Measurements from ENCODE around the gene FOXP1. TPM values are rescaled to one million over a fixed set of nuclear protein-coding genes. Genes with fewer than 3 reads are reported as not detected.

The FOXP1 gene
- total and polyA plus RNA-seq, 3 donors from 2014 or later, result 37.8 to 105 (median 75.9) TPM

- intact Hi-C loops (cut with DNase I; ENCODE audit: low total_unique reads), result no loop called here
- 92 to 94% methylated on average over 6 of the region's 6 CpGs for WGBS, 2 donors
- no peak for DNase-seq
- H3K27ac ChIP-seq, result no peak overlapping the region
- H3K9me3 ChIP-seq, result no peaks in the 10 kb centered on the region
- no peak overlapping the region for H3K4me3 ChIP-seq
- H3K36me3 ChIP-seq (ENCODE audit: low read depth, missing control alignments), result no peaks in the 10 kb centered on the region
- H3K27me3 ChIP-seq, result no peaks in the 10 kb centered on the region
- TF ChIP-seq POLR2A (IDR thresholded peaks at IDR 0.05), result no peak
- TF ChIP-seq, protein P1, sequence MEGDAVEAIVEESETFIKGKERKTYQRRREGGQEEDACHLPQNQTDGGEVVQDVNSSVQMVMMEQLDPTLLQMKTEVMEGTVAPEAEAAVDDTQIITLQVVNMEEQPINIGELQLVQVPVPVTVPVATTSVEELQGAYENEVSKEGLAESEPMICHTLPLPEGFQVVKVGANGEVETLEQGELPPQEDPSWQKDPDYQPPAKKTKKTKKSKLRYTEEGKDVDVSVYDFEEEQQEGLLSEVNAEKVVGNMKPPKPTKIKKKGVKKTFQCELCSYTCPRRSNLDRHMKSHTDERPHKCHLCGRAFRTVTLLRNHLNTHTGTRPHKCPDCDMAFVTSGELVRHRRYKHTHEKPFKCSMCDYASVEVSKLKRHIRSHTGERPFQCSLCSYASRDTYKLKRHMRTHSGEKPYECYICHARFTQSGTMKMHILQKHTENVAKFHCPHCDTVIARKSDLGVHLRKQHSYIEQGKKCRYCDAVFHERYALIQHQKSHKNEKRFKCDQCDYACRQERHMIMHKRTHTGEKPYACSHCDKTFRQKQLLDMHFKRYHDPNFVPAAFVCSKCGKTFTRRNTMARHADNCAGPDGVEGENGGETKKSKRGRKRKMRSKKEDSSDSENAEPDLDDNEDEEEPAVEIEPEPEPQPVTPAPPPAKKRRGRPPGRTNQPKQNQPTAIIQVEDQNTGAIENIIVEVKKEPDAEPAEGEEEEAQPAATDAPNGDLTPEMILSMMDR (IDR thresholded peaks at IDR 0.05), result no peak
- no peaks in the 10 kb centered on the region for H3K4me1 ChIP-seq
Observed at GRCh38 chr3:71319771-71320170, 263.8 kb downstream of the FOXP1 start.

GRCh38 chr3:71318458-71318827, 265.1 kb downstream of the FOXP1 start:
- H3K9me3 ChIP-seq, result no peaks in the 10 kb centered on the region
- intact Hi-C loops (cut with DNase I; ENCODE audit: low total_unique reads), result no loop called here

DNA sequence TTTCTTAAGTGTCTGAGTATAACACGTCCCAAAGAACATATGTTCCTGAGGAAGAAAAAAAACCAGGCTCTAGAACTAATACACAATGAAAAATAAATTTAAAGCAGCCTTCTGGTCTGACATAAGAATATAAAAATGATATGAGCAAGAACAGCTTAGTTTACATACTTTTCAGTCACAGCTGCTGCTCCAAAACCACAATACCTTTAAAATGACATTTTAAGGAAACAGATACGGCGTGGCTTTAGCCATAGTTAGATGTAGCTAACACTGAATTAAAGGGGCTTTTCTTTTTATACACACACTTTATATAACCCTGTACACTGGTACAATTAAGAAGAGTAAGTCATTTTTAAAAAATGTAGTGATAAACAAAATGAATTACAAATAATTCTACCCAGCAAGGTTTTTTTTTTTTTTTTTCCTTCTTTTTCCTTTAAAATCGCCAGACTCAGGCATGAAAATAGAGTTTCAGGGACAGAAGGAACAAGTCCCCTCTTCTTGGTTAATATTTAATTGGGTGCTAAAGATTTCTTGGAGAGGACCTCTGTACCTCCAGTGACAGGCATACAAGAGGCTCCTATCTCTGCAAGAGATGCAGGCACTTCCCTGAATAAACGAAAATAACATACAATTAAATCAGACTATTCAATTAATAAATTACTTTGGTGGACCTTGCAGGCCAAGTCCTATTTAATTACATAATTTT, 265.6 kb downstream of the FOXP1 start:
- no peak for DNase-seq
- intact Hi-C loops (cut with DNase I; ENCODE audit: low total_unique reads), result no loop called here
- TF ChIP-seq, protein P1 (IDR thresholded peaks at IDR 0.05), result no peak
- TF ChIP-seq POLR2A (IDR thresholded peaks at IDR 0.05), result no peak
- Histone ChIP-seq H3K9me3 (no peaks in the 10 kb centered on the region), H3K27ac (no peak overlapping the region), H3K27me3 (no peaks in the 10 kb centered on the region), H3K4me1 (no peaks in the 10 kb centered on the region), H3K4me3 (no peak overlapping the region), H3K36me3 (ENCODE audit: low read depth, missing control alignments) (no peaks in the 10 kb centered on the region)
- 86 to 87% methylated on average over 5 of the region's 5 CpGs for WGBS, 2 donors

More at GRCh38 chr3:71318458-71318827, 265.1 kb downstream of the FOXP1 start:
- no peaks in the 10 kb centered on the region for H3K27me3 ChIP-seq
- 72 to 76% methylated on average over 3 of the region's 3 CpGs for WGBS, 2 donors
- TF ChIP-seq, protein P1 (IDR thresholded peaks at IDR 0.05), result no peak
- TF ChIP-seq POLR2A (IDR thresholded peaks at IDR 0.05), result no peak
- H3K36me3 ChIP-seq (ENCODE audit: low read depth, missing control alignments), result no peaks in the 10 kb centered on the region
- no peaks in the 10 kb centered on the region for H3K4me1 ChIP-seq
- DNase-seq, result no peak
- H3K4me3 ChIP-seq, result no peak overlapping the region
- no peak overlapping the region for H3K27ac ChIP-seq

GRCh38 chr3:71317140-71317539, 266.4 kb downstream of the FOXP1 start:
- intact Hi-C loops (cut with DNase I; ENCODE audit: low total_unique reads), result no loop called here
- TF ChIP-seq POLR2A (IDR thresholded peaks at IDR 0.05), result no peak
- TF ChIP-seq, protein P1 (IDR thresholded peaks at IDR 0.05), result no peak
- Histone ChIP-seq H3K27me3 (no peaks in the 10 kb centered on the region), H3K4me3 (no peak overlapping the region), H3K27ac (no peak overlapping the region), H3K9me3 (no peaks in the 10 kb centered on the region), H3K36me3 (ENCODE audit: low read depth, missing control alignments) (no peaks in the 10 kb centered on the region), H3K4me1 (no peaks in the 10 kb centered on the region)
- WGBS, 2 donors, result 96% methylated on average over 6 of the region's 6 CpGs
- no peak for DNase-seq
